Gastroesophageal sphincter (tissue), 3 donors: ENCODE results near the gene GJC1.

ENCODE experiments used
- EP300 ChIP-seq: sonication (generic); formaldehyde crosslinking; IDR thresholded peaks from one replicate; pipeline ENCODE4 v1.6.1; 2017; ENCODE audit warnings: antibody characterized with exemption, mild to moderate bottlenecking
- POLR2A ChIP-seq, 2 donors: fragments of 450-650 bp; IDR thresholded peaks; one replicate each; pipeline ENCODE4 v1.6.1; 2017; ENCODE audit warnings: antibody characterized with exemption in 2 of 2, mild to moderate bottlenecking in 2 of 2, moderate library complexity in 1 of 2
- POLR2AphosphoS5 ChIP-seq: sonication (generic); formaldehyde crosslinking; IDR thresholded peaks from one replicate; pipeline ENCODE4 v1.6.1; 2017; ENCODE audit warnings: antibody characterized with exemption
- TF ChIP-seq, protein P1 (sequence below), 4 experiments: fragments of 200-600 bp in 2 of 4; fragments of 450-650 bp in 2 of 4; sonication (generic) in 1 of 4; IDR thresholded peaks; one replicate each; pipeline ENCODE4 v1.5.1; 2017 to 2019; ENCODE audit warnings: antibody characterized with exemption in 4 of 4, mild to moderate bottlenecking in 2 of 4, moderate library complexity in 2 of 4

DNA sequence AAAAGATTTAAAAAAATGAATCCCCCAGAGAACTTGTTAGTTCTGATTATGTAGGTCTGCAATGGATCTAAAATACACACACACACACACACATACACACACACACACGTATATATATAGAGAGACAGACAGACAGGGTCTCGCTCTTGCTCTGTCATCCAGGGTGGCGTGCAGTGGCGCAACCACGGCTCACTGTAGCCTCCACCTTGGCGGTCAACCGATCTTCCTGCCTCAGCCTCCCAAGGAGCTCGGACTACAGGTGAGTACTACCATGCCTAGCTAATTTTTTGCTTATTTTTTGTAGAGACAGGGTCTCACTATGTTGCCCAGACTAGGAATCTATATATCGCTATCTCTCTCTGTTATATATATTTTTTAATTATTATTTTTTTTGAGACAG is 33.4 kb downstream of the GJC1 start:
- no peak for TF ChIP-seq EP300
- TF ChIP-seq POLR2A (IDR thresholded peaks at IDR 0.05): no peak
- TF ChIP-seq, protein P1, sequence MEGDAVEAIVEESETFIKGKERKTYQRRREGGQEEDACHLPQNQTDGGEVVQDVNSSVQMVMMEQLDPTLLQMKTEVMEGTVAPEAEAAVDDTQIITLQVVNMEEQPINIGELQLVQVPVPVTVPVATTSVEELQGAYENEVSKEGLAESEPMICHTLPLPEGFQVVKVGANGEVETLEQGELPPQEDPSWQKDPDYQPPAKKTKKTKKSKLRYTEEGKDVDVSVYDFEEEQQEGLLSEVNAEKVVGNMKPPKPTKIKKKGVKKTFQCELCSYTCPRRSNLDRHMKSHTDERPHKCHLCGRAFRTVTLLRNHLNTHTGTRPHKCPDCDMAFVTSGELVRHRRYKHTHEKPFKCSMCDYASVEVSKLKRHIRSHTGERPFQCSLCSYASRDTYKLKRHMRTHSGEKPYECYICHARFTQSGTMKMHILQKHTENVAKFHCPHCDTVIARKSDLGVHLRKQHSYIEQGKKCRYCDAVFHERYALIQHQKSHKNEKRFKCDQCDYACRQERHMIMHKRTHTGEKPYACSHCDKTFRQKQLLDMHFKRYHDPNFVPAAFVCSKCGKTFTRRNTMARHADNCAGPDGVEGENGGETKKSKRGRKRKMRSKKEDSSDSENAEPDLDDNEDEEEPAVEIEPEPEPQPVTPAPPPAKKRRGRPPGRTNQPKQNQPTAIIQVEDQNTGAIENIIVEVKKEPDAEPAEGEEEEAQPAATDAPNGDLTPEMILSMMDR (IDR thresholded peaks at IDR 0.05): no peak
- TF ChIP-seq POLR2AphosphoS5: no peak
